Karpas-422 (cell line): ENCODE measurements around the gene SAP25. TPM values are rescaled to one million over a fixed set of nuclear protein-coding genes. Genes with fewer than 3 reads are reported as not detected.
A peak's percentile ranks its signal among the peaks of the same experiment; 100 is the strongest.

Experiments used
- DNase-seq: peaks from one replicate; pipeline ENCODE4 v3.0.0-alpha.2; 2015
- H2AFZ ChIP-seq: fragments of 200-600 bp; sonication (generic); 2 replicates; pipeline ENCODE4 v1.6.1; 2014; ENCODE audit warnings: antibody characterized with exemption, low read length, mixed read lengths
- H3K27ac ChIP-seq: fragments of 200-600 bp; sonication (generic); 2 replicates; pipeline ENCODE4 v1.5.1; 2014; ENCODE audit warnings: mild to moderate bottlenecking, low read length, moderate library complexity
- H3K27me3 ChIP-seq: fragments of 200-600 bp; sonication (generic); 2 replicates; pipeline ENCODE4 v1.6.1; 2014; ENCODE audit warnings: low read length, mixed read lengths
- H3K36me3 ChIP-seq: fragments of 200-600 bp; sonication (generic); 2 replicates; pipeline ENCODE4 v1.6.1; 2014; ENCODE audit warnings: low read length, mixed read lengths; ENCODE audit not compliant: insufficient read depth
- H3K4me1 ChIP-seq: fragments of 200-600 bp; sonication (generic); 2 replicates; pipeline ENCODE4 v1.6.1; 2014; ENCODE audit warnings: mild to moderate bottlenecking, low read length, mixed read lengths
- H3K4me2 ChIP-seq: fragments of 200-600 bp; sonication (generic); 2 replicates; pipeline ENCODE4 v1.6.1; 2014; ENCODE audit warnings: low read length, low read depth, mild to moderate bottlenecking; ENCODE audit not compliant: poor library complexity, severe bottlenecking
- H3K4me3 ChIP-seq: fragments of 200-600 bp; sonication (generic); 2 replicates; pipeline ENCODE4 v1.5.1; 2014; ENCODE audit warnings: mild to moderate bottlenecking, antibody characterized with exemption, low read length, mixed read lengths
- H3K79me2 ChIP-seq: fragments of 200-600 bp; sonication (generic); 2 replicates; pipeline ENCODE4 v1.6.1; 2014; ENCODE audit warnings: mild to moderate bottlenecking, low read length, mixed read lengths
- H3K9ac ChIP-seq: fragments of 200-600 bp; sonication (generic); 2 replicates; pipeline ENCODE4 v1.6.0; 2014; ENCODE audit warnings: low read length
- H3K9me2 ChIP-seq: fragments of 200-600 bp; sonication (generic), shearing (Covaris generic); replicated peaks from 2 replicates; pipeline ENCODE4 v1.6.0; 2014; ENCODE audit warnings: mild to moderate bottlenecking, low read length, moderate library complexity; ENCODE audit not compliant: insufficient read depth
- H3K9me3 ChIP-seq: fragments of 300-700, 200-600 bp; sonication (generic); 2 replicates; pipeline ENCODE4 v1.6.1; 2014; ENCODE audit warnings: low read length, mixed read lengths
- H4K20me1 ChIP-seq: fragments of 200-600 bp; sonication (generic); 2 replicates; pipeline ENCODE4 v1.6.1; 2014; ENCODE audit warnings: mild to moderate bottlenecking, antibody characterized with exemption, low read length, low read depth; ENCODE audit not compliant: insufficient read depth
- total RNA-seq: library from RNA; depleted of rRNA; stranded (reverse); fragments of >200 nt; shearing (Covaris generic); gene quantifications from 2 replicates; pipeline ENCODE4 v1.2.3, GENCODE V29; 2014; ENCODE audit warnings: low replicate concordance; rRNA removed

The SAP25 gene
- total RNA-seq, result 2.5 and 4.9 TPM in 2 replicates

DNA sequence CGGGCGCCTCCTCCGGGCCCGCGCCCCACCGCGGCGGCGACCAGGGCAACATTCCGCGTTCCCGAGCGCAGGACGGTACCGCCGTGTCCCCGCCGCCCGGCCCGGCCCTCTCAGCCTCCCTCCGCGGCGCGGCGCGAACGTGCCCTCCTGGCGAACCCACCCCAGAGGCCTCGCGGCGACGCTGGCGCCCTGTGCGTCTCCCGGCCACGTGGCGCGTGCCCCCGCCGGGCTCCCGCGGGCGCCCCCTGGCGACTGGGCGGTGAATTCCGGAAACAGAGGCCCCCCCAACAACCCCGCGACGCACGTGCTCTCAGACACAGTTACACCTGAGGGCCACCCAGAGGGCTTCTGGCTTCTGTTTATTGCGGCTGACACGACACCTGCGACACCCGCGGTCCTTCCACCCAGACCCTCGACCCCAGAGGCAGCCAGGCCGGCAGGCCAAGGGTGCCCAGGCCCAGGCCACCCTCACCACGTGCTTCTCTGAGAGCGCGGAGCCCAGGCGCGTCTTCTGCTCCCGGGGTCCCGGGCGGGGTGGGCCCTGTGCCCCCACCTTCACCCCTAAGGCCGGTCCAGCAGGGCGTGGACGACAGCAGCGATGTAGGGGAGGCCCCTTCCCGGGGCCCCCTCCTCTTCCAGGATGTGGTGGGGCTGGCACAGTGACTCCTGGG is at the start of gene SAP25:
Gene SAP25, minus strand, starts transcription at position 210 of the 671 bp plus-strand sequence. Its CDS starts 158 bp downstream, at position 52.
- Histone ChIP-seq H3K4me3 (no peak within 1 kb of the TSS), H3K79me2 (no peaks in the 10 kb centered on the region), H3K9ac (no peak within 1 kb of the TSS), H3K27me3 (no peaks in the 10 kb centered on the region), H4K20me1 (no peaks in the 10 kb centered on the region), H3K36me3 (no peaks in the 10 kb centered on the region), H3K9me3 (no peaks in the 10 kb centered on the region), H2AFZ (no peak within 1 kb of the TSS), H3K4me1 (peaks cover 18% of the 10 kb centered on the region), H3K27ac (no peak within 1 kb of the TSS), H3K9me2 (no peaks in the 10 kb centered on the region), H3K4me2 (no peak within 1 kb of the TSS)
- DNase-seq, result no peak

DNA sequence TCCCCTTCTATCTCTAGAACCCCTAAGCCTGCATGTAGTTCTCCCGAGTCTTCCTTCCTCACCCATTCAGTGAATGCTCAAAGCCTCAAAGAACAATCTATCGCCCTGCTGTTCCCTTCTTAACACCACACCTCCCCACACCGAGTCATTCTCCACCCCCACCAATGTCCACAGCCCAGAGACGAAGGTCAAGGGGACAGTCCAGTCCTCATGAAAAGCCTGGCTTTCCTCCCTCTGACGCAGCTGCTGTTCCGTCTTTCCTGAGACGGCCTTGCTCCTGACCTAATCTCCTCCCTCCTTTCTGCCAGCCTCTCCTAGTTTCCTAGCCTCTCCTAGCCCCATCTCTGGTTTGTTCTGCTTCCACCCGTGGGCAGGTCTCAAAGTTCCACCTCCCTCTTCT is 47.9 kb upstream of the SAP25 start:
- Histone ChIP-seq H3K79me2 (no peaks in the 10 kb centered on the region), H3K4me3 (no peak overlapping the region), H3K4me1 (peaks cover 13% of the 10 kb centered on the region), H3K9ac (no peak overlapping the region), H3K27ac (no peak overlapping the region), H3K27me3 (no peaks in the 10 kb centered on the region), H2AFZ (no peak overlapping the region), H3K4me2 (no peak overlapping the region), H4K20me1 (no peaks in the 10 kb centered on the region), H3K36me3 (no peaks in the 10 kb centered on the region), H3K9me2 (no peaks in the 10 kb centered on the region), H3K9me3 (no peaks in the 10 kb centered on the region)
- DNase-seq, result no peak

DNA sequence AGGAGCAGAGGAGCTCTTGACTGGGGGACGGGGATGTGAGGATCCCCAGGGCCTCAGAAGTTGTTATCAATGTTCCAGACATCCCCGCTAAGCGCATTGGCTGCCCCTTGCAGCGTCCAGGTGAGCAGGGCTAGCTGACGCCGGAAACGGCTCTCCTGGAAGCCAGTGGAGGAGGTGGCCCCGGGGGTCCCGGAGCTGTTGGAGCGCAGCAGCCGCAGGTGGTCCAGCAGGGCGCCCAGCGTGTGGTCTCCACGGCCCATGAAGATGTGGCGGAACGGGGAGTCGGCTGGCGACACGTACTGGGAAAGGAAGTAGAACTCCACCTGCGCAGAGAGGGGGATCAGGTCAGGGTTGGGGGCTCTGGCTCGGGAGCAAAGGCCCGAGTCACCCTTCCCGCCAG is 47.1 kb upstream of the SAP25 start:
- H3K79me2 ChIP-seq, result no peaks in the 10 kb centered on the region
- H3K27me3 ChIP-seq, result no peaks in the 10 kb centered on the region
- H3K9me3 ChIP-seq, result no peaks in the 10 kb centered on the region
- no peak overlapping the region for H2AFZ ChIP-seq
- peaks cover 10% of the 10 kb centered on the region for H3K4me1 ChIP-seq
- DNase-seq, result no peak
- H4K20me1 ChIP-seq, result no peaks in the 10 kb centered on the region
- no peaks in the 10 kb centered on the region for H3K9me2 ChIP-seq
- H3K4me2 ChIP-seq, result no peak overlapping the region
- no peak overlapping the region for H3K27ac ChIP-seq
- H3K9ac ChIP-seq, result no peak overlapping the region
- H3K36me3 ChIP-seq, result no peaks in the 10 kb centered on the region
- H3K4me3 ChIP-seq, result no peak overlapping the region

DNA sequence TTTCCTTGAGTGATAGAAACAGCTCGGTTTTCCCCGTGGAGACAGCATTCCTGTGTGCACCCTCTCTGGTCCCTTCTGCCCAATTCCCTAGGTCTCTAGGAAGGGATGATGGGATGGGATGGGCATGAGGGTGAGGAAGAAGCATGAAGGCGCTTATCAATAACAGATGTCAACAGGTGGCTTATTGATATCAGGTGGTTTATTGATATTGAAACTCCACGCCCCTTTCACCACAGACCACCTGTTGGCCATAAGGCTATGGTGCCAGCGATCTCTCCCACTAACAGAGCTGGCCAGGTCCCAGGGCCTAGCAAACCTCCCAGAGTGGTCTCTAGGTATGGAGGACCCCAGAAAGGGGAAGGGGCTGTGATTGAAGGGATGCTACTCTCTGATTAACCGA is 46.5 kb upstream of the SAP25 start:
- Histone ChIP-seq H3K27me3 (no peaks in the 10 kb centered on the region), H2AFZ (no peak overlapping the region), H3K9me2 (no peaks in the 10 kb centered on the region), H4K20me1 (no peaks in the 10 kb centered on the region), H3K36me3 (no peaks in the 10 kb centered on the region), H3K27ac (no peak overlapping the region), H3K4me2 (no peak overlapping the region), H3K79me2 (no peaks in the 10 kb centered on the region), H3K4me1 (peaks cover 10% of the 10 kb centered on the region), H3K4me3 (no peak overlapping the region), H3K9ac (no peak overlapping the region), H3K9me3 (no peaks in the 10 kb centered on the region)
- DNase-seq, result no peak

DNA sequence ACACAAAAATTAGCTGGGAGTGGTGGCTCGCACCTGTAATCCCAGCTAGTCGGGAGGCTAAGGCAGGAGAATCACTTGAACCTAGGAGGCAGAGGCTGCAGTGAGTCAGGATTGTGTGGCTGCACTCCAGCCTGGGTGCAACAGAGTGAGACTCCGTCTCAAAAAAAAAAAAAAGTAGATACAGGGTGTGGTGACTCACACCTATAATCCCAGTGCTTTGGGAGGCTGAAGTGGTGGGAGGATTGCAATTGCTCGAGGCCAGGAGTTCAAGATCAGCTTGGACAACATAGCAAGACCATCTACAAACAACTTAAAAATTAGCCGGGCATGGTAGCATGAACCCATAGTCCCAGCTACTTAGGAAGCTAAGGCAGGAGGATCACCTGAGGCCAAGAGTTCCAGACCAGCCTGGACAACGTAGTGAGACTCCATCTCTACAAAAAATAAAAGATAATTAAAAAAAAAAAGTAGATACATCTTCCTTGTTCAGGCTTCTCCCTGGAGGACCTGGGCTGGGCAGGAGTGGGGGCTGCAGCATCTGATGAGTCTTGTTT is 40.7 kb upstream of the SAP25 start:
- Histone ChIP-seq H3K36me3 (no peaks in the 10 kb centered on the region), H3K4me1 (peaks cover 9% of the 10 kb centered on the region), H3K9me2 (no peaks in the 10 kb centered on the region), H3K9ac (no peak overlapping the region), H3K27me3 (no peaks in the 10 kb centered on the region), H3K9me3 (no peaks in the 10 kb centered on the region), H3K4me2 (no peak overlapping the region), H3K79me2 (no peaks in the 10 kb centered on the region), H3K27ac (no peak overlapping the region), H2AFZ (no peak overlapping the region), H3K4me3 (no peak overlapping the region), H4K20me1 (no peaks in the 10 kb centered on the region)
- no peak for DNase-seq

DNA sequence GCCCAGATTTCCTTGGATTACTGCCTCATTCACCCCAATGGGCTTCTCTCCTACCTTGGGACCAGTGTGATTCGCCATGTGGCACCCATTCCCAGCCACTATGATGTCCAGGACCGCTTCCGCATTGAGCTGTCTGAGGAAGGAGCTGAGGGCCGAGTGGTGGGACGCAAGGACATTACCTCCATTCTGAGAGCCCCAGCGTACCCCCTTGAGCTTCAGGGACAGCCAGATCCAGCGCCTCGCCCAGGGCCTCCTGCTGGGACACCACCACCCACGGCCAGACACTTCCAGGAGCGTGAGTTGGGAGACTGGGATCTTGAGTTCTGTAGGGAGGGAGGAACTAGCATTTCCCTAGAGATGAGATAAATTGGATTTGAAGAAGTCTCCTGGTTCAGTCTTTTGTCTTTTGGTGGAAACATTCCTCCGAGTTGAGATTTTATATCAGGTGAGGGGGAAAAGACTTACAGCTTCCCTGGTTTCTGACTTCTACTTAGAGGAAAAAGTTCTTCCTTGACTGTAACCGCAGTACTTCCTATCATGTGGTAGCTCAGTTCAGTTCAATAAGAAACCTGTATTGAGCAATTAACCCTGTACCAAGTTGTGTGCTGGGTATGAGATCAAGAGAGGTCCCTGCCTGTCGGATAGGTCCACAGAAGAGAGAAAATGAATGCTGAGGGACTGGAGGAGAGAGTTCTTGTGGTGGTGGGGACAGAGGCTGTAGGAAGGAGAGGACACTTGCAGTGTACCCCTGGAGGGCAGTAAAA is 39.9 kb upstream of the SAP25 start:
- Histone ChIP-seq H3K9me3 (no peaks in the 10 kb centered on the region), H3K36me3 (no peaks in the 10 kb centered on the region), H3K27ac (no peak overlapping the region), H3K4me3 (peak overlapping the region; percentile 63; the same call in 1 of the 2 replicates), H3K79me2 (no peaks in the 10 kb centered on the region), H3K27me3 (no peaks in the 10 kb centered on the region), H3K9ac (peak overlapping the region; percentile 66), H3K4me2 (peak overlapping the region; percentile 73), H3K4me1 (peaks cover 9% of the 10 kb centered on the region), H2AFZ (no peak overlapping the region), H4K20me1 (no peaks in the 10 kb centered on the region), H3K9me2 (no peaks in the 10 kb centered on the region)
- DNase-seq, result no peak

DNA sequence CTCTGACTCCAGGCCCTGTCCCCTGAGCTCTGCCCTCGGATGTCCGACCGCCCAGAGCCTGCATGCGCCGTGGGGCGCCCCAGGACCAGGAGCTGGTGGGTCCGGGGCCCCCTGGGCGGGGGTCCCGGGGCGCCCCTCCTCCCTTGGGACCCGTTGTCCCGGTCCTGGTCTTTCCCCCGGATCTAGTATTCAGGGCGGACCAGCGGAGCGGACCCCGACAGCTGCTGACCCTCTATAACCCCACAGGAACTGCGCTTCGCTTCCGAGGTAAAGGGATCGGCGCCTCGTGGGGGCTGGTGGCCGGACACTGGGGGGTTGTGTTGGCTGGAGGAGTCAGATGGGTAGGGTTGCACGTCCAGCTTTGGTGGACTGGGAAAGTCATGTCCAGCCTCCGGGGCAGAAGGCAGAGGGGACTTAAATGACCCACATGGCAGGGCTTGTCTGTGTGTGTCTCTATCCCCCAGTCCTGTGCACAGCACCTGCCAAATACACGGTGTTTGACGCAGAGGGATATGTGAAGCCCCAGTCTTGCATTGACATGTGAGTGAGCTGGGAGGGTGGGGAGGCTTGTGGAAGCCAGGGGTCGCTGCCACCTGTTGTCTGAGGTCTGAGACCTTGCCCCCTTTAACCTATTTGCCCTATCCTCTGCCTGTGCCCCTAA is 39.2 kb upstream of the SAP25 start:
- Histone ChIP-seq H3K27ac (no peak overlapping the region), H3K27me3 (no peaks in the 10 kb centered on the region), H3K9me3 (no peaks in the 10 kb centered on the region), H3K9me2 (no peaks in the 10 kb centered on the region), H3K36me3 (no peaks in the 10 kb centered on the region), H3K79me2 (no peaks in the 10 kb centered on the region), H2AFZ (peak overlapping the region; percentile 50; the same call in 1 of the 2 replicates), H3K9ac (peak overlapping the region; percentile 66), H3K4me1 (peaks cover 9% of the 10 kb centered on the region), H3K4me3 (peak overlapping the region; percentile 63), H4K20me1 (no peaks in the 10 kb centered on the region), H3K4me2 (peak overlapping the region; percentile 73)
- DNase-seq, result no peak
